WTC11 (cell line): ENCODE data around the gene FCHSD2. TPM values are rescaled to one million over a fixed set of nuclear protein-coding genes. Genes with fewer than 3 reads are reported as not detected.

Experiments
- ATAC-seq: fragments of 200-7000 bp; cut with Tn5 transposase; 2 replicates; pipeline ENCODE4 v1.10.0; 2021; ENCODE audit warnings: mild to moderate bottlenecking, moderate library complexity
- CTCF ChIA-PET: fragments of 300-600 bp; sonication (Branson Sonifier 250); formaldehyde crosslinking; loops from one replicate; lab custom pipeline; 2021; ENCODE audit warnings: antibody characterized with exemption; lab: Charles Lee
- POLR2A ChIA-PET: fragments of 350-600 bp; sonication (Branson Sonifier 250); formaldehyde crosslinking; loops from one replicate; lab custom pipeline; 2021; ENCODE audit warnings: antibody characterized with exemption; lab: Charles Lee
- DNase-seq: peaks from one replicate; pipeline ENCODE4 v3.0.0; 2021; ENCODE audit warnings: low spot score
- H3K27ac Mint-ChIP-seq: 2 replicates; pipeline ENCODE4 v1.8.0; 2021; ENCODE audit warnings: mixed read lengths
- H3K27me3 Mint-ChIP-seq: 2 replicates; pipeline ENCODE4 v1.8.0; 2021; ENCODE audit warnings: low read depth, mild to moderate bottlenecking, moderate library complexity, mixed read lengths
- H3K36me3 Mint-ChIP-seq: 2 replicates; pipeline ENCODE4 v1.8.0; 2021; ENCODE audit warnings: mixed read lengths
- H3K4me1 Mint-ChIP-seq: 2 replicates; pipeline ENCODE4 v1.8.0; 2022; ENCODE audit warnings: mixed read lengths
- H3K4me3 Mint-ChIP-seq: 2 replicates; pipeline ENCODE4 v1.8.0; 2021; ENCODE audit warnings: mild to moderate bottlenecking, moderate library complexity, mixed read lengths
- H3K9me3 Mint-ChIP-seq: 2 replicates; pipeline ENCODE4 v1.8.0; 2021; ENCODE audit warnings: mixed read lengths
- CBFB ChIP-seq: sonication (generic); formaldehyde crosslinking; IDR thresholded peaks from 2 replicates; pipeline ENCODE4 v1.8.1; 2022; ENCODE audit warnings: mild to moderate bottlenecking, low read depth, missing genetic modification reagents
- ETV6 ChIP-seq: sonication (generic); formaldehyde crosslinking; IDR thresholded peaks from 2 replicates; pipeline ENCODE4 v1.8.1; 2022; ENCODE audit warnings: mild to moderate bottlenecking, missing genetic modification reagents
- FOXJ3 ChIP-seq: sonication (generic); formaldehyde crosslinking; IDR thresholded peaks from 2 replicates; pipeline ENCODE4 v1.9.0; 2021; ENCODE audit warnings: missing genetic modification reagents, mild to moderate bottlenecking, borderline replicate concordance
- JUN ChIP-seq: sonication (generic); formaldehyde crosslinking; IDR thresholded peaks from 2 replicates; pipeline ENCODE4 v1.8.0; 2023; ENCODE audit warnings: mild to moderate bottlenecking, missing genetic modification reagents
- SMAD4 ChIP-seq: sonication (generic); formaldehyde crosslinking; IDR thresholded peaks from 2 replicates; pipeline ENCODE4 v1.8.0; 2022; ENCODE audit warnings: mild to moderate bottlenecking, missing genetic modification reagents
- SP1 ChIP-seq: sonication (generic); formaldehyde crosslinking; conservative IDR thresholded peaks from 2 replicates; pipeline ENCODE4 v1.8.1; 2022; ENCODE audit warnings: missing genetic modification reagents
- TEAD1 ChIP-seq: sonication (generic); formaldehyde crosslinking; IDR thresholded peaks from 2 replicates; pipeline ENCODE4 v1.8.0; 2022; ENCODE audit warnings: mild to moderate bottlenecking, missing genetic modification reagents
- ZBTB21 ChIP-seq: sonication (generic); formaldehyde crosslinking; IDR thresholded peaks from 2 replicates; pipeline ENCODE4 v1.8.1; 2023; ENCODE audit warnings: mild to moderate bottlenecking, missing genetic modification reagents, borderline replicate concordance
- ZNF416 ChIP-seq: fragments of 250-450 bp; sonication (Bioruptor Pico); IDR thresholded peaks from 2 replicates; pipeline ENCODE4 v1.9.0; 2021; ENCODE audit warnings: mild to moderate bottlenecking, inconsistent platforms
- total RNA-seq: library from RNA; stranded (reverse); gene quantifications from 3 replicates; pipeline ENCODE4 v1.2.3, GENCODE V29; 2021
- TF ChIP-seq, protein P1 (sequence below): sonication (generic); formaldehyde crosslinking; IDR thresholded peaks from 2 replicates; pipeline ENCODE4 v1.8.1; 2022; ENCODE audit warnings: low read depth, missing genetic modification reagents, borderline replicate concordance
- TF ChIP-seq, protein P2 (sequence below): sonication (generic); formaldehyde crosslinking; IDR thresholded peaks from 2 replicates; pipeline ENCODE4 v1.8.1; 2023; ENCODE audit warnings: mild to moderate bottlenecking, missing genetic modification reagents
- TF ChIP-seq, protein P3 (sequence below): sonication (generic); formaldehyde crosslinking; IDR thresholded peaks from 2 replicates; pipeline ENCODE4 v1.8.1; 2022; ENCODE audit warnings: missing genetic modification reagents, borderline replicate concordance
- TF ChIP-seq, protein P4 (sequence below): fragments of 250-450 bp; sonication (Bioruptor Pico); IDR thresholded peaks from 2 replicates; pipeline ENCODE4 v2.1.2; 2022; ENCODE audit warnings: mild to moderate bottlenecking, moderate library complexity
- TF ChIP-seq, protein P5 (sequence below): fragments of 200-600 bp; IDR thresholded peaks from 2 replicates; pipeline ENCODE4 v1.8.0; 2022; ENCODE audit warnings: antibody characterized with exemption
- TF ChIP-seq, protein P6 (sequence below): sonication (generic); formaldehyde crosslinking; IDR thresholded peaks from 2 replicates; pipeline ENCODE4 v1.8.1; 2023; ENCODE audit warnings: mild to moderate bottlenecking, moderate library complexity, missing genetic modification reagents

FCHSD2 gene
- total RNA-seq, 1 experiment from 2014 or later, result 10.1 TPM

GRCh38 chr11:73186886-73187285 lies 44.8 kb upstream of the FCHSD2 start (continued):
- TF ChIP-seq, protein P1, sequence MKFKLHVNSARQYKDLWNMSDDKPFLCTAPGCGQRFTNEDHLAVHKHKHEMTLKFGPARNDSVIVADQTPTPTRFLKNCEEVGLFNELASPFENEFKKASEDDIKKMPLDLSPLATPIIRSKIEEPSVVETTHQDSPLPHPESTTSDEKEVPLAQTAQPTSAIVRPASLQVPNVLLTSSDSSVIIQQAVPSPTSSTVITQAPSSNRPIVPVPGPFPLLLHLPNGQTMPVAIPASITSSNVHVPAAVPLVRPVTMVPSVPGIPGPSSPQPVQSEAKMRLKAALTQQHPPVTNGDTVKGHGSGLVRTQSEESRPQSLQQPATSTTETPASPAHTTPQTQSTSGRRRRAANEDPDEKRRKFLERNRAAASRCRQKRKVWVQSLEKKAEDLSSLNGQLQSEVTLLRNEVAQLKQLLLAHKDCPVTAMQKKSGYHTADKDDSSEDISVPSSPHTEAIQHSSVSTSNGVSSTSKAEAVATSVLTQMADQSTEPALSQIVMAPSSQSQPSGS, result no peak
- TF ChIP-seq, protein P2, sequence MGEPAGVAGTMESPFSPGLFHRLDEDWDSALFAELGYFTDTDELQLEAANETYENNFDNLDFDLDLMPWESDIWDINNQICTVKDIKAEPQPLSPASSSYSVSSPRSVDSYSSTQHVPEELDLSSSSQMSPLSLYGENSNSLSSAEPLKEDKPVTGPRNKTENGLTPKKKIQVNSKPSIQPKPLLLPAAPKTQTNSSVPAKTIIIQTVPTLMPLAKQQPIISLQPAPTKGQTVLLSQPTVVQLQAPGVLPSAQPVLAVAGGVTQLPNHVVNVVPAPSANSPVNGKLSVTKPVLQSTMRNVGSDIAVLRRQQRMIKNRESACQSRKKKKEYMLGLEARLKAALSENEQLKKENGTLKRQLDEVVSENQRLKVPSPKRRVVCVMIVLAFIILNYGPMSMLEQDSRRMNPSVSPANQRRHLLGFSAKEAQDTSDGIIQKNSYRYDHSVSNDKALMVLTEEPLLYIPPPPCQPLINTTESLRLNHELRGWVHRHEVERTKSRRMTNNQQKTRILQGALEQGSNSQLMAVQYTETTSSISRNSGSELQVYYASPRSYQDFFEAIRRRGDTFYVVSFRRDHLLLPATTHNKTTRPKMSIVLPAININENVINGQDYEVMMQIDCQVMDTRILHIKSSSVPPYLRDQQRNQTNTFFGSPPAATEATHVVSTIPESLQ (CRISPR knock-in tag), result no peak
- TF ChIP-seq TEAD1 (CRISPR knock-in tag) (no peak), ZNF416 (no peak), JUN (CRISPR knock-in tag) (no peak)

DNA sequence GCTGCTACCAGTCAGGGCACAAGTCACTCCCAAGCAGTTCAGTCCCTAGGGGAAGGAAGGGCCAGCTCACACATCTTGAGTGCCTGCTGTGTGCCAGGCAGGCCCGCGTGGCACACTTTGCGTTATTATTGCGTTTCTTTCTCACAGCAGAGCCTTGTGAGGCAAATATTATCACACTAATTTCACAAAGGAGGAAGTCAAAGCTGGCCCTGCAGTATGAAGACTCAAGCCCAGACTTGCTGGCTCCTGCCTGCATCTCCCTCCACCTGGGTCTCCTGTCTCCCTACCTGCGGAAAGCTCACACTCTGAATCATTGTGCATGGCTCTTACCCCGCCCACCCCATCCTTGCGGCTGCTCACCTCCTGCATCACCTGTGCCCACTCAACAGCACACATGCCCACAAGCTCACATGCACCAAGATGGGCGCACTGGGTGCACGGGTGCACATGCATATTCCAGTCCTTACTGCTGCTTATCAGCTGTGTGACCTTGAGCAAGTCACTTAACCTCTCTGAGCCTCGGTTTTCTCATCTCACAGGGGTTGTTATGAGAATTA lies 44.3 kb upstream of the FCHSD2 start:
- Mint-ChIP-seq H3K9me3 (peaks cover 7% of the 10 kb centered on the region; the same call in 1 of the 2 replicates), H3K4me1 (peaks cover 10% of the 10 kb centered on the region), H3K27ac (no peak overlapping the region), H3K4me3 (no peak overlapping the region), H3K27me3 (no peaks in the 10 kb centered on the region), H3K36me3 (no peaks in the 10 kb centered on the region)
- no peak for DNase-seq
- ATAC-seq, result no peak
- TF ChIP-seq, protein P3, sequence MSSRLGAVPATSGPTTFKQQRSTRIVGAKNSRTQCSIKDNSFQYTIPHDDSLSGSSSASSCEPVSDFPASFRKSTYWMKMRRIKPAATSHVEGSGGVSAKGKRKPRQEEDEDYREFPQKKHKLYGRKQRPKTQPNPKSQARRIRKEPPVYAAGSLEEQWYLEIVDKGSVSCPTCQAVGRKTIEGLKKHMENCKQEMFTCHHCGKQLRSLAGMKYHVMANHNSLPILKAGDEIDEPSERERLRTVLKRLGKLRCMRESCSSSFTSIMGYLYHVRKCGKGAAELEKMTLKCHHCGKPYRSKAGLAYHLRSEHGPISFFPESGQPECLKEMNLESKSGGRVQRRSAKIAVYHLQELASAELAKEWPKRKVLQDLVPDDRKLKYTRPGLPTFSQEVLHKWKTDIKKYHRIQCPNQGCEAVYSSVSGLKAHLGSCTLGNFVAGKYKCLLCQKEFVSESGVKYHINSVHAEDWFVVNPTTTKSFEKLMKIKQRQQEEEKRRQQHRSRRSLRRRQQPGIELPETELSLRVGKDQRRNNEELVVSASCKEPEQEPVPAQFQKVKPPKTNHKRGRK (CRISPR knock-in tag), result no peak
- TF ChIP-seq ZBTB21 (CRISPR knock-in tag) (no peak), FOXJ3 (CRISPR knock-in tag) (no peak), ETV6 (no peak), SMAD4 (CRISPR knock-in tag) (no peak), CBFB (CRISPR knock-in tag) (no peak), SP1 (no peak), ZNF416 (no peak)
- TF ChIP-seq, protein P4, sequence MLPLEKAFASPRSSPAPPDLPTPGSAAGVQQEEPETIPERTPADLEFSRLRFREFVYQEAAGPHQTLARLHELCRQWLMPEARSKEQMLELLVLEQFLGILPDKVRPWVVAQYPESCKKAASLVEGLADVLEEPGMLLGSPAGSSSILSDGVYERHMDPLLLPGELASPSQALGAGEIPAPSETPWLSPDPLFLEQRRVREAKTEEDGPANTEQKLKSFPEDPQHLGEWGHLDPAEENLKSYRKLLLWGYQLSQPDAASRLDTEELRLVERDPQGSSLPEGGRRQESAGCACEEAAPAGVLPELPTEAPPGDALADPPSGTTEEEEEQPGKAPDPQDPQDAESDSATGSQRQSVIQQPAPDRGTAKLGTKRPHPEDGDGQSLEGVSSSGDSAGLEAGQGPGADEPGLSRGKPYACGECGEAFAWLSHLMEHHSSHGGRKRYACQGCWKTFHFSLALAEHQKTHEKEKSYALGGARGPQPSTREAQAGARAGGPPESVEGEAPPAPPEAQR (CRISPR knock-in tag), result no peak
- TF ChIP-seq, protein P5, sequence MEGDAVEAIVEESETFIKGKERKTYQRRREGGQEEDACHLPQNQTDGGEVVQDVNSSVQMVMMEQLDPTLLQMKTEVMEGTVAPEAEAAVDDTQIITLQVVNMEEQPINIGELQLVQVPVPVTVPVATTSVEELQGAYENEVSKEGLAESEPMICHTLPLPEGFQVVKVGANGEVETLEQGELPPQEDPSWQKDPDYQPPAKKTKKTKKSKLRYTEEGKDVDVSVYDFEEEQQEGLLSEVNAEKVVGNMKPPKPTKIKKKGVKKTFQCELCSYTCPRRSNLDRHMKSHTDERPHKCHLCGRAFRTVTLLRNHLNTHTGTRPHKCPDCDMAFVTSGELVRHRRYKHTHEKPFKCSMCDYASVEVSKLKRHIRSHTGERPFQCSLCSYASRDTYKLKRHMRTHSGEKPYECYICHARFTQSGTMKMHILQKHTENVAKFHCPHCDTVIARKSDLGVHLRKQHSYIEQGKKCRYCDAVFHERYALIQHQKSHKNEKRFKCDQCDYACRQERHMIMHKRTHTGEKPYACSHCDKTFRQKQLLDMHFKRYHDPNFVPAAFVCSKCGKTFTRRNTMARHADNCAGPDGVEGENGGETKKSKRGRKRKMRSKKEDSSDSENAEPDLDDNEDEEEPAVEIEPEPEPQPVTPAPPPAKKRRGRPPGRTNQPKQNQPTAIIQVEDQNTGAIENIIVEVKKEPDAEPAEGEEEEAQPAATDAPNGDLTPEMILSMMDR, result no peak
- TF ChIP-seq, protein P6, sequence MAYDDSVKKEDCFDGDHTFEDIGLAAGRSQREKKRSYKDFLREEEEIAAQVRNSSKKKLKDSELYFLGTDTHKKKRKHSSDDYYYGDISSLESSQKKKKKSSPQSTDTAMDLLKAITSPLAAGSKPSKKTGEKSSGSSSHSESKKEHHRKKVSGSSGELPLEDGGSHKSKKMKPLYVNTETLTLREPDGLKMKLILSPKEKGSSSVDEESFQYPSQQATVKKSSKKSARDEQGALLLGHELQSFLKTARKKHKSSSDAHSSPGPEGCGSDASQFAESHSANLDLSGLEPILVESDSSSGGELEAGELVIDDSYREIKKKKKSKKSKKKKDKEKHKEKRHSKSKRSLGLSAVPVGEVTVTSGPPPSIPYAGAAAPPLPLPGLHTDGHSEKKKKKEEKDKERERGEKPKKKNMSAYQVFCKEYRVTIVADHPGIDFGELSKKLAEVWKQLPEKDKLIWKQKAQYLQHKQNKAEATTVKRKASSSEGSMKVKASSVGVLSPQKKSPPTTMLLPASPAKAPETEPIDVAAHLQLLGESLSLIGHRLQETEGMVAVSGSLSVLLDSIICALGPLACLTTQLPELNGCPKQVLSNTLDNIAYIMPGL (CRISPR knock-in tag), result no peak
- CTCF ChIA-PET, result interaction anchor here (0.7 to 7.8 kb wide), 12 partner anchors 9 to 174 kb away, joined by 3 to 129 read pairs (median 8); partner anchors contain the start of gene FCHSD2
- POLR2A ChIA-PET, result no interaction called here
